HG03108 (cell line): ENCODE results near the gene APOBEC3A.
A peak's percentile ranks its signal among the peaks of the same experiment; 100 is the strongest.
"Not testable (repeated sequence)": the region's sequence is repeated elsewhere in the genome, so short reads cannot be mapped to it uniquely, and the experiment has no call there.

ENCODE experiments used
- ATAC-seq: cut with Tn5 transposase; IDR thresholded peaks from one replicate; pipeline ENCODE4 v1.9.1; 2021; ENCODE audit warnings: moderate library complexity; ENCODE audit not compliant: unreplicated experiment

APOBEC3A gene

DNA sequence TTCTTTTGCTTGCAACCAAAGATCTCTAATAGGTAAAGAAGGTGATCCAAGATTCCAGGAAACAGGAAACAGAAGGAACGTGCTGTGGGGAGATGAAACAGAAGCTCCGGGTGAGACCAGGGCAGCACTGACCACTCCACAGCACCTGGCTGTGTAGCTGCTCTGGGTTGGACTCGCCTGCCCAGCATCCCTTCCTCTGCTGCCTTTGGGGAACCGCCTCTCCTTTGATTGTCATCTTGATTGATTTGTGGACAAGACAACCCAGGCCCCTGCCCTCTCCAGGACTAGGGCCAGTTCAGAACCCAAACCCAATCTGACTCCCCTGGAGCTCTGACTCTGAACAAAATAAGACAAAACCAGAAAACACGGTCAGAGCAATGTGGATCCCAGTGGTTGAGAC lies 14.7 kb upstream of the APOBEC3A start:
- ATAC-seq, result no peak

GRCh38 chr22:38943201-38943600 lies 14.2 kb upstream of the APOBEC3A start:
- no peak for ATAC-seq

- ATAC-seq, result no peak
These were observed 13.5 kb upstream of the APOBEC3A start for GRCh38 chr22:38943882-38944281.

DNA sequence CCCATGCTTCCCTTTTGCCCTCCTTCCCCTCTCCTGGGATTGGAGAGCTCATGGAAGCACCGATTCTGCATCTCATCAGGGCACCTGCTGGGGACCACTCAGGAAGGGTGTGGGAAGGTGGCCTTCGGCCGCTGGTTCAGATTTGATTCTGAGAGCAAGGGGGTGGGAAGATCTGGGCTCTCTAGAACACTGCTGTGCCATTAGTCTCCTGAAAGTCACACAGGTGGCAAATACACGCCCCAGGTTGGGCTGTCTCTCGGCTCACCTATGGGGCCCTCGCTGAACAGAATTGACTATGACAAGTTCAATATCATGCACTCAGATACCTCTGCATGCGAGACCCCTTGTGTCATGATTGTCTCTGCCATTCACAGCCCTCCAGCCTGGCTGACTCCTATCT lies 12.8 kb upstream of the APOBEC3A start:
- no peak for ATAC-seq

GRCh38 chr22:38945706-38946338 lies 11.6 kb upstream of the APOBEC3A start:
- not testable (repeated sequence) for ATAC-seq

DNA sequence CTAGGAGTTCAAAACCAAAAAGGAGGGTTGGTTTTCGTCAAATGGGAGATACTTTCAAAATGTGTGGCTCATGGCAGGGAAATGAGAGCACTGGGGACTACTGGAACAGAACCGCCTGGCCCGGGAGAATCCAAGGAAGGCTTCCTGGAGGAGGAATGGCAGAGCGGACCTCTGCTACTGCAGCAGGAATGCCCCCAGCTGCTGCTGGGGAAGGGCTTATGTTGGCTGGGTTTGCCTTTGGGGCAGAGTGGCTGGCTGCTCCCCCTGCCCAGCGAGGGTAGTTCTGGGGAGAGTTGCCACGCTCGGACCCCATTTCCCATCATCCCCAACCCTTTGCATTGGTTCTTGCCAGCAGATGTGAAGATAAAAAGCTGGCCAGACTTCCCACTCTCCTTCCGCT lies 10.6 kb upstream of the APOBEC3A start:
- no peak for ATAC-seq

- no peak for ATAC-seq
These were observed 9.9 kb upstream of the APOBEC3A start for GRCh38 chr22:38947321-38948140.

DNA sequence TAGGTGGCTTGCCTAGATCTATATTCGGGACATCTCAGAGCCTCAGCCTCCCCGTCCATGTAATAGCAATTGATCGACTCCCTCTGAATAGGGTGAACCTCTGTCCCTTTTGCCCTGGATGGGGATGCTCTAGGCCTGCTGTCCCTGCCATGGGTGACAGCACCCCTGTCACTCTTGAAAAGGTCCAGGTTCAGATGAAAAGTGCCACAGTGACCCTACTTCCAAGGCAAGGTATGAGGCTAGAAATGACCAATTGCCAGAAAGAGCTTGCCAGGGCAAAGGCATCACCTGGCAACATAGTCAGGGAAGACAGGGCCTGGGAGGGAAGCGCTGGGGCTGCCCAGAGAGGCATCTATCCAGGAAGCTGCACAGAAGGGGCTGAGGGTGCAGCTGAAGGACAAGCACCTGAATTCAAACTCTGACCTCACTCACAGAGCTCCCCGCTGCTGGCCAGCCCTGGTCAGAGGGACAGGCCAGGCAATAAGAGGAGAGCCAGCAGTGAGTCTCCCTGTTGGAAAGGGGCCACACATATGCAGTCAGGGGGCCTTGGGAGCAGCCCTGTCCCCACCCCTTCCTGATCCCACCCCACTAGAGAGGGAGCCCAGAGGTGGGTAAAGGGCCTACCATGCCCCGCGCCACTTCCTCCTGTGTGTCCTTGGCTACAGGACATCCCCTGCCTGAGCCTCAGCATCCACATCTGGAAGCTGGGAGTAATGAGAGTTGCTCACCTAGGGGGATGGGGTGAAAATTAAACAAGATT lies 9.0 kb upstream of the APOBEC3A start:
- no peak for ATAC-seq

GRCh38 chr22:38949889-38950405 lies 7.5 kb upstream of the APOBEC3A start:
- no peak for ATAC-seq

- ATAC-seq, result no peak
These were observed 6.7 kb upstream of the APOBEC3A start for GRCh38 chr22:38950527-38951295.

DNA sequence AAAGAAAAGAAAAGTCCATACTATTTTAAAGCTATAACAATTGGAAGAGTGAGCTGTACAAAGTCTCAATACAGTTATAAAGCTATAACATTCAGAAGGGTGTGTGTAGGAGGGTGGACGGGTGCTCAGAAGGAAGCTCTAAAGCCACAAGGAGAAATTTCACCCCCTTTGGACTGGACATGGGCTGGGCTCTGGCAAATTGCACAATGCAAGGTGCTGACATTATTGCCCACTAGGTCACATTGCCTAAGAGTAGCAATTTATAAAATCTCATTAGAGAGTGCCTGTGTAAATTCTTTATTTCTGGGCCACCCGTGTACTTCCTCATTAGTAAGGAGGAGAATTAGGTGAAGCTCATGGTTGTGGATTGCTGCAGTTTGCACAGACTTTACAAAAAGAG lies 5.7 kb upstream of the APOBEC3A start:
- no peak for ATAC-seq

DNA sequence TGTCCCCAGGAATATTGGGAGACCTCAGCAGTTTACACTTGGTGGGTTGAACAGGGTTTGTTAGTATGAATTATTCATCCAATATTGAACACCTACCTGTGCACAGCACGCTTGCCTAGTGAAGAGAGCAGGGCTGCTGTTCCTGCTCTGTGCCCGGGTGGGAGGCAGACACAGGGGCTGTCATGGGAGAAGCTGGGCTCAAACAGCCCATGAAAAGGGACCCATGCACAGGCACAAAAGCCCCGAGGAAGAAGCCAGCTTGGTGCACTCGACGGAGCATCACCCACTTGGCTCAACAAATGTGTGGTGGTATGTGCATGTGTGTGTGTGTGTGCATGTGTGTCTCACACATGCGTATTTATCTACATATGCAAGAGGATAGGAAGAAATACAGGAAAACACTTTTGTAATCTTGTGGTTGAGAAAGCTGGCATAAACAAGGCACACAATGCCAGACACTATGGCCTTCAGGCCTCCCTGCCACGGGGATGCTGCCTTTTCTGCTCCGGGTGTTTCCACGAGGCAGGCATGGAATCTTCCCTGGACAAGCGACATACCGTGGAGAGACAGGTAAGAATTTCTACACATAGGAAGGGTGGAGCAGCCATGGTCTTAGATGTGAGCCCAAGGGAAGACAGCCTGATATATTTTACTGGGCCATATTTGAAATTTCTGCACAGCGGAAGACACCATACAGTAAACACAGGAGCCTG lies 5.0 kb upstream of the APOBEC3A start:
- ATAC-seq, result no peak

GRCh38 chr22:38953091-38953490 lies 4.3 kb upstream of the APOBEC3A start:
- ATAC-seq, result no peak

DNA sequence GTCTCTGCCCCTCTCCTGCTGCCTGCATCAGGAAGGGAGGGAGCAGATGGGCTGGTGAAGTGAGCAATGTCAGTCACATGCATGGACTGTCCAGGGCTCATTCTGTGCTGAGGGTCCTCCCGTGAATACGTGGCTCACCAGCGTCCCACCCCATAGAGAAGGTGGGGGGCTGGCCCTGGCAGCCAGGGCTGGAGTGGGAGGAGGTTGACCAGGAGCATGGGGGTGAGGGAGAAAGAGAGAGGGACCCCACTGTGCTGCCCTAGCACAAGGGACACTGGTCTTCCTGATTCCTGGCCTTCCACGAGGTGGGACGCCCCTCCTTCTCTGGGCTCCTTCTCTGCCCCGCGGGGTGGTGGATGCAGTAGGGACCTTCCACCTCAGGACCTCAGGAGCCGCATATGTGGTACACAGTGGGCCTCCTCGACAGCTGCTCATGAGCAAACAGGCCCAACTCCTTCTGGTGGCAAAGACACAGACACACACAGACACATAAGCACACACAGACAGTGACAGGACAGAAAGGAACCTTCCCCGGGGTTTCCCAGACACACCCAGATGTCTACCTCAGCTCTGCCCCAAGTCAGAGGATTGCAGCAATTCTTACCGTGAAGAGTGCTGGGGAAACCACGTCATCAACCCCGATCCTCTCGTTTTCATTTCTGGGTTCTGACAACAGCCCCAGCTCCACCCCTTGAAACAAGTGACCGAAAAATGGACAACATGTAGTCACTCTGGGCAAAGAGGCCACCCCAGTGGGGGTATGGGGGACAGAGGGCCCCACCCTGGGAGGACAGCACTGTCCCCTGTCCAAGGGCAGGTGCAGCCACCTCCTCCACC lies 3.6 kb upstream of the APOBEC3A start:
- ATAC-seq, result peak; percentile 67

- ATAC-seq, result no peak
These were observed 2.9 kb upstream of the APOBEC3A start for GRCh38 chr22:38954414-38955043.

DNA sequence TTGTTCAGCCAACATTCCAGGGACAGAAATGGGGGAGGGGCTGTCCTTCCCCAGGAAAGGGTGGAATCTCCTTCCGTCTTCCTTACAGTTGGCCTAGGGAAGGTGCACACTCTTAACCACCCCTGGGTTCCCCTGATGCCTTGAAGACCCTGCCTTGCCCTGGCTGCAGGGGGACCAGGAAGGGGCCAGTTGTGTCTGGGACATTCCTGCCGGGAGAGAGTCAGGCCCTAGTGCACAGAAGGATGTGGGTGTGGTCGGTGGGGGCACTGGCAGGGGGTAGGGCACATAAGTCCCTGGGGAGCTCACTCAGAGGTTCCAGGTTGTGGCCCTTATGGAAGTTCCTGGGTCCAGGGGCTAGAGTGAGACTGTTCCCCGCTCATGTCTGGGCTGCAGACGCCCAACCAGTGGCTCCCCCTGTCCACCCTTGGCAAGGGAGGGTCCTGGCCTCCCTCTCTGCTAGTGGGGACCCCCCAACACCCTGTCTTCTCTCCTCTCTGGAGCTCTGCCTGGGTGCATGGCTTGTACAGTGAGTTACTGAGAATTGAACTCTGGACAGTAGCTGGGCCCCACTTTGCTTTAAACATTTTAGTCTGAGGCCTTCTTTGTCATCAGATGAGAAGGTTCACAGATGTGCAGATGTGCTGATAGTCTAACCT lies 2.0 kb upstream of the APOBEC3A start:
- ATAC-seq, result no peak

GRCh38 chr22:38955926-38956325 lies 1.5 kb upstream of the APOBEC3A start:
- no peak for ATAC-seq

- ATAC-seq, result no peak
These were observed 858 bp upstream of the APOBEC3A start for GRCh38 chr22:38956551-38956950.
